ENCODE results near the gene GPRC5A. TPM values are rescaled to one million over a fixed set of nuclear protein-coding genes. Genes with fewer than 3 reads are reported as not detected.

The GPRC5A gene
- polyA plus RNA-seq, 3 donors: 7.6 to 10.3 (median 8.3) TPM

DNA sequence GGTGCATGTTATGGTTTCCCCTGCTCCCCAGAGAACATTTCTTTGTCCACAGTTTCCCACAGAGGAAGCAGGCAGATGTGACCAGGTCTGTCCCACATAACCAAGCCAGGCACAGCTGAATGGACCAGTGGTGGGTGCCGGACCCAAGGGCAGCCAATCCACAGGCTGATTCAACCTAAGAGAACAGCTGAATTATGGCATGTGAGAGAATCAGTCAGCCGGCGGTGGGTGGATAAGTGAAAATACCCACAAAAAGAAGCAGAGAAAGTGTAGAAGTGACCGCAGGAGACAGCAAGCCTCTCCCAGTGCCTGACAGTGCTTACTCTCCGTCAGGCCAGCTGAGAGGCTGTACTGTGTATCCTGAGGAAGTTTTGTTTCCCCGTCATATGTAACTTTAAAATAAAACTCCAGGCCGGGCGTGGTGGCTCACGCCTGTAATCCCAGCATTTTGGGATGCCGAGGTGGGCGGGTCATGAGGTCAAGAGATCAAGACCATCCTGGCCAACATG lies 45.7 kb downstream of the GPRC5A start:
- DNase-seq (ENCODE audit: low read depth in 3 of 3, low spot score in 2 of 3): no peak

DNA sequence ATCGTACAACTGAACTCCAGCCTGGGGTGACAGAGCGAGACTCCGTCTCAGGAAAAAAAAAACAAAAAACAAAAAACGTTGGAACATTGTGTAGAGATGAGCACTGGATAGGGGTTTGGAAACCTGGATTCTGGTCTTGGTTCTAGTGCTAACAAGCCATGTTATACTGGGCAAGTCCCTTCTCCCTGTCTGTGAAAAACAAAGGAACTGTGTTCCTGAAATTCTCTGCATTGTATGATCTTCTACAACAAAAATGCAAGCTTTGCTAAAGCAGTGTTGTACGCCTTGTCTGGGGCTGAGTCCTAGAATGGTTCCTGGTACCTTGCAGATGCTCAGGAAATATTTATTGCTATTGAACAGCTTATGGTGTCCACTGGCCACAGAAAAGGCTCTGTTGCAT lies 47.2 kb downstream of the GPRC5A start:
- DNase-seq (ENCODE audit: low read depth in 3 of 3, low spot score in 2 of 3): no peak

DNA sequence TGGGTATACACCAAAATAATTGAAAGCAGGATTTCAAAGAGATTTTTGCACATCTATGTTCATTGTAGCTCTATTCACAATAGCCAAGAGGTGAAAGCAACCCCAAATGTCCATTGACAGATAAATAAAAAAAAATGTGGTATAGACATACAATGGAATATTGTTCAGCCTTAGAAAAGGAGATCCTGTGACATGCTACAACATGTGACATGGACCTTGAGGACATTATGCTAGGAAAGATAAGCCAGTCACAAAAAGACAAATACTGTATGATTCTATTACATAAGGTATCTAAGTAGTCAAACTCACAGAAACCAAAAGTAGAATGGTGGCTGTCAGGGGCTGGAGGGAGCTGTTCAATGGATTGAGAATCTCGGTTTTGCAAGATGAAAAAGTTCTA lies 48.5 kb downstream of the GPRC5A start:
- DNase-seq (ENCODE audit: low read depth in 3 of 3, low spot score in 2 of 3): no peak

DNA sequence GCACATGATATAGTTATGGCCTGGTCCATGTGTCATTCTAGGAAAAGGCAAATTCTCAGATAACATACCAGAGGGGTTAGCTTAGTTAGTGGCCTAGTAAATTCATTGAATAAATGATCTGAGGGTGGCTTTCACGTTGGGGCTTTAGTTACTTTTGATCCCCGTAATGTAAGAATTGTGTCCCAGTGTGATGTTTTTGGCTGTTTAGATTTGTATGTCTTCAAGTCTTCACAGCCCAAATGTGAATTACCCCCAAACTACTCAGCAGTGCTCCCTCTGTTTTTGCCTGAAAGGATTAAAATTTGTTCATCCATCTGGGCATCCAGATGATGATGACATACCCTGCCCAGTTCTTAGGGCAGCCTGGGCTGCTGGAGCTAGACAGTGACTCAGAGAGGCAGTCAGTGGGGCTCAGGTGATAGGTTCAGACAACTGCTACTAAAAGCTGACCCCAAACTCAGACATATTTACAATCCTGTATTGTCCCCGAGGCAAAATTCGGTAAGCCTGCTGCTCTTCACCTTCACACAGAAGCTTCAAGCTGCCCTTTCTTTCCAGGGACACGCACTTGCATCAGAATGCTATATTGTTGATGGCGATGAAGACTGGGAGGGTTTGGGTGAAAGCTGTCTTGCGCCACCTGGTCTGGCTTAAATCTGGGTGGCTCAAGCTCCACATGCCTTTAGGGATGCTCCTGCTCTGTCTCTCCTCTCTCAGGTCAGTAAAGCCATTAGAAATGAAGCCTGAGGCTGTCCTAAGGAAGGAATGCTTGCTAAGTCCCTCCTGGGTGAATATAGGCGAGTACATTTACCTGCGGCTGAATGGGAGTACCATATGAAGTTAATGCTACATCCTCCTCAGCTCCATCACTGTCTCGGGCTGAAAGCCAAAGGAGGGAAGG lies 50.3 kb downstream of the GPRC5A start:
- DNase-seq (ENCODE audit: low read depth in 3 of 3, low spot score in 2 of 3): no peak

DNA sequence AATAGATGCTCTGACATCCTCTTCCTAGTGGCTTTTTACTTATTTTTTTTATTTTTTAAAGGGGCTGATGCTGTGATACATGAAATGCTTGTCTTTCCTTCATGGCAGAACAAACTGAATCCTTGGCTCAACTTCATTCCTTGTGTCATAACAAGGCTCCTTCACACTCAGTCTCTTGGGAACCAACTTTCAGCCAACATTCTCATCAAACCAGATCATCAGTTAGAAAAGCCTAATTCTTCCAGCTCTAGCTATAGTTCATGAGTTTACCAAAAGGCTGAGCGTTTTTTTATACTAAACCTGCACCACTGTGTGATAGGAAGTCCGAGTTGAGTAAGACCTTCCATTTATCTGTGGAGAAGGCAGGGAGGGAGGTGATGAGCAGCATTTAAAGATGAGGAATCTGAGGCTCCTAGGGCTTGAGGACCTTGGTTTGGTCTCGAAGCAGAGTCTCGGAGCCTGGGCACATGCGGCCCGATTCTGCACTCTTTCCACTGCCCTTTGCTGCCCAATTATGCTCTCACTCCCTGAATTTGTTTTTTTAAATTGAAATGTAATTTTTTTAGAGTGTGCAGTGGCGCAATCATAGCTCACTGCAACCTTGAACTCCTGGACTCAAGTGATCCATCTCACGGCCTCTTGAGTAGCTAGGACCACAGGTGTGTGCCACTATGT lies 52.4 kb downstream of the GPRC5A start:
- DNase-seq (ENCODE audit: low read depth in 3 of 3, low spot score in 2 of 3): no peak

DNA sequence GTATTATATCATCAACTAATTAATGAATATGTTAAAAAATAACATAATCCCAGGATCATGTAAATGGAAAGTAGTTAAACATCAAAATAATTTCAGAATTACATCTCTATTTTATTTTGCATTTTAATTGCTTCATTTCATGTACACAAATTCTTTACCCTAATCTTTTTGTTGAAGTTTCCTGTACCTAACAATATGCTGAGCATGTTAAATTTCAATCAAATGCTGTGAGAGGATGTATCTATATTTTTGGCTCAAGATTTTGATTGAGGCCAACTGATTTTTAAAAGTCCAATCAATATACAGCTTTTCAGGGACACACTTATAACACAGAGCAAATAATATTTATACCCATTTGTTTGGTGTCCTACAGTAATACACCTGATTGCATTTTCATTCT lies 54.2 kb downstream of the GPRC5A start:
- no peak for DNase-seq (ENCODE audit: low read depth in 3 of 3, low spot score in 2 of 3)

DNA sequence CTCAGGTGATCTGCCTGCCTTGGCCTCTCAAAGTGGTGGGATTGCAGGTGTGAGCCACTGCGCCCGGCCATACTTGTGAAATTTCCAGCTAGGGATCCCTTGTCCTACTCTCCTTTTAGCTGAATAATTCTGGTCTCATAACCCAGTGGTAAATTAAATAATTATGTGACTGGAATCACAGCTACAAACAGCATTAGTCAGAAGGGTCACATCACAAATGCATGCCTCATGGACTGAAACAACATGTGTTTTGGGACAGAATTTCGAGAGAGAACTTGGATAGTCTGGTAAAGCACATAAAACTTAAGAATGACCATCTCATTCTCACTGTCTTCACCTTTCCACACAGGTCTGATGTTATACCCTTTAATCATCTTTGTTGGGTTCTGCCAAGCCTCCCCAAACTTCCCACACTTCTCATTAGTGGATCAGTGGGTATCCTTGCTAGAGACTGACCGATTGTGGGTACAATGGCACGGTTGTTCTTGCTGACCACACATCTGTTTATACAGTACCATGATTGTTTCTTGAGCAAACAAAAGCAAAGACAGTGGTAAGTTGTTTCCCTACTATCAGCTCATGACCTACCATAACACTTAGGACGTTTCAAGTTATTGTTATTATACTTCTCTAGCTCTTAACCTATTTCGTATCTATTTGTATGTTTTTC lies 55.5 kb downstream of the GPRC5A start:
- DNase-seq (ENCODE audit: low read depth in 3 of 3, low spot score in 2 of 3): no peak

DNA sequence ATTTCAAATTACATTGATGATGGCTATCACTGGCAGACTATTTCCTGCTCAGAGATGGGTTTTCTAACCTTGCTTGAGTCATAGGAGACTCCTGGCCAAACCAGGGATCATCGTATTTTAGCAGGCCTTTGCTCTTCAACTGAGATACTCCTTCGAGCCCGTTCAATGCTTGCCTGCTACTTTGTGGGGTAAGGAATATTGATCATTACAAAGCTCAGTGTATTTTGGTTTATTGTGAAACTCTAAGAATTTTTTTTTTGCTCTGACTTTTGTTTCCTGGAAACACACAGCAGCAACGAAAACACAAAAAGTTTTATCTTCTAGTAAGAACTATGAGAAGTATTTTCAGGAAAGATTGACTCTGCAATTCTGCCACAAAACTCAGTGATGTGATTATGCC lies 56.5 kb downstream of the GPRC5A start:
- DNase-seq (ENCODE audit: low read depth in 3 of 3, low spot score in 2 of 3): no peak

DNA sequence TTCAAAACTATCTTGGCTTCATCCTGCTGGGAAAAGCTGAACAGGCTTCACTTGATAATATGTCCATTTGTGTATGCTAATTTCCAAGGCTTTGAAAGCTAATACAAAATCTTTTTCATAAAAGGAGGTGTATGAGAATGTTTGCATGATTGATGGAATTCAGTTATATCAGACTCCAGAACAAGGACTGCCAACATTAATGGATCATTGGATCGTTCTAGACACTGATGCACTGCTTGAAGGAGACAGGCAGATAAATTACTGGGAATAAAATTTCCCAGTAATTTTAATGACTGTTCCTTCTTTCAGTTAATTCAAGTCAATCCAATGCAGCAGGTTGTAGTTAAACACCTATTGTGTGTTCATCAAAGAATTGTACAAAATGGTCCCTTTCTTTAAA lies 60.1 kb downstream of the GPRC5A start:
- no peak for DNase-seq (ENCODE audit: low read depth in 3 of 3, low spot score in 2 of 3)

DNA sequence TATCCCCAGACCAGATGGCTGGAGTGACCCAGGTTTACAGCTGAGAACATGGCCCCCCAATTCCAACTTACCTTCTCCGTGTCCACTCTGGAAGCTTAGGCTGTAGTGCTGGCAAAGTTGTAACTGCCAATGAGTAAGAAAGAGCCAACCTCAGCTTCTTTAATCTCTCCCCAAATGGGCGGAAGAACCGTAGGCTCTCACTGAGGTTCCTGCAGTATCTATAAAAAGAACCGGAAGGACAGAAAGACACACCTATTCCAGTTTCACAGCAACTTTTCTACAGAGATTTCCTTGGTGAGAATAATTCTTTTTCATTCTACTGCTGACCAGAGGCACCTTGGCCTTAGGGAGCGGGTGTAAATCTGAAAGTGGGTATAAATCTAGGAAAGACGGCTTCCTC lies 60.7 kb downstream of the GPRC5A start, which contains the start of gene GPRC5D:
Gene GPRC5D (minus strand): TSS at position 135 of the 400 bp plus-strand sequence. CDS start 1,786 bp downstream, outside the sequence.
- no peak for DNase-seq (ENCODE audit: low read depth in 3 of 3, low spot score in 2 of 3)

DNA sequence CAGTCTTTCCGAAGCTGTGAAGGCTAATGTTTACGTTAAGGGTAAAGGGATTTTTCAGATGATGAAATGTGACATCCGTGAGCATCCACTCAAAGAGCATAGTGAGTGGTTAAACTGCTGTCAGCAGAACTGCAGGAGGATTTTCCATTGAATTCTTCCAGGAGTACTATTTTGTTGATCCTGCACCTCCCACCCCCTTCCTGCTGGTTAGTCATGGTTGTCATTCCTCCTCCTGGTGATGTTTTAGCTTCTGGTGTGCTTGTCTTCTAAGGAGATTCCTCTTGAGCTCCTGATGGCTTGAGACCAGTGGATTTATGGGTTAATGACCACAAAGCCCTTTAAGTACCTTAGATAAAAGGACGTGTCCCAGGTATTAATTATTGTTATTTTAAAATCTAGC lies 63.0 kb downstream of the GPRC5A start:
- DNase-seq (ENCODE audit: low read depth in 3 of 3, low spot score in 2 of 3): no peak

DNA sequence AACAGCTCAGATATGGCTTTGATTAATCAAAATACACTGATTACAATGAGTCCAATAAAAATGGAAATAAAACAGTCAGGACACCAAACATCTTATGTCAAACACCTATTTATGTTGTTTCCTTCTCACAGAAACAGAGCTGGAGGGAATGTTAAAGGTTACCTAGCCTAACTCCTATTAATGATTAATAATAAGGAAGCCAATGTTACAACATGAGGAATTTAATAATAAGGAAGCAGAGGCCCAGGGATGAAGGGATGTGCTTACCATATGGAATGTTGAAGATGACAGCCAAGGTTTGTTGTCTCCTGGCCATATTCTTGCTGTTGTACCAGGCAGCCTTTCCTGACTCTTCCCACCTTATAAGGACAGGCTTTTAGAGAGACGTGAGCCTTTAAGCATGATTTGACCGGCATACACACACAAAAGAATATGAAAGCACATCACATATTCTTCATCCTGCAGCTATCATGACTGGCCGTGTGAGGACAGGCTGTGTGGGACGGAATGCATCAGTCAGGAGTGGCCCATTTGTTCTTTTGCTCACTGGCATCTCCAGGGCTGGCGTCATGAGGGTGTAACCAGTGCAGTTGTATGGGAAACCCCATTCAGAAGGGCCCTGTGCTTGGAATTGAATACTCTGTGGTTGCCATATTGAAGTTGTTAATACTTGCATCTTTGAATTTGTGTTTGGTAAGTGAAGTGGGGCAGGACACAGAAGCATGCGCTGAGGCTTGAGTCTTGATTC lies 63.7 kb downstream of the GPRC5A start:
- no peak for DNase-seq (ENCODE audit: low read depth in 3 of 3, low spot score in 2 of 3)

DNA sequence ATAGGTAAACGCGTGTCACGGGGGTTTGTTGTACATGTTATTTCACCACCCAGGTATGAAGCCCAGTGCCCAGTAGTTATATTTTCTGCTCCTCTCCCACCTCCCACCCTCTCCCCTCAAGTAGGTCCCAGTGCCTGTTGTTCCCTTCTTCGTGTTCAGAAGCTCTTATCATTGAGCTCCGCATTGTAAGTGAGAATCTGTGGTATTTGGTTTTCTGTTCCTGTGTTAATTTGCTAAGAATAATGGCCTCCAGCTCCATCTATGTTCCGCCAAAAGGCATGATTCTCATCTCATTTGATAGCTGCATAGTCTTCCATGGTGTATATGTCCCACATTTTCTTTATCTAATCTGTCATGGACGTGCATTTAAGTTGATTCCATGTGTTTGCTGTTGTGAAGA lies 67.5 kb downstream of the GPRC5A start:
- DNase-seq (ENCODE audit: low read depth in 3 of 3, low spot score in 2 of 3): no peak

DNA sequence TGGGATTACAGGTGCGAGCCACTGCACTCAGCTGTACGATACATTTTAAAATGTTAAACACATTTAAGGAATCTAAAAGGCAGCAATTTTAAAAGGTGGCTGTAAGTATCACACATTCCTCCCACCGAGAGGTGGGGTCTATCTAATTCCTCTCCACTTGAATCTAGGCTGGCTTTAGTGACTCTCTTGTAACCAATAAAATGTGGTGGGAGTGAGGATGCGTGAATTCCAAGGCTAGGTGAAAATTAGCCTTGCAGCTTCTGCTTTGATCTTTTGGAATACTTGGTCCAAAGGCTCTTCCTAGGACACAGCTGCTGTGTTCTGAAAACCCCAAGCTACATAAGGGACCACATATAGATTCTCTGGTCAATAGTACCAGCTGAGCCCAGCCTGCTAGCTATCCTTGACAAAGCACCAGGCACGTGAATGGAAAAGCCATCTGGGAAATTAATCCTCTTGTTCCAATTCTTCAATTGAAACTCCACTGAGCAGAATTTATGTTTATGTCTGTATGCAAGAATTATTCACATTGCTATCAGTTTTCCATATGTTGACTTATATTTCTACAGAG lies 69.4 kb downstream of the GPRC5A start:
- DNase-seq (ENCODE audit: low read depth in 3 of 3, low spot score in 2 of 3): no peak

DNA sequence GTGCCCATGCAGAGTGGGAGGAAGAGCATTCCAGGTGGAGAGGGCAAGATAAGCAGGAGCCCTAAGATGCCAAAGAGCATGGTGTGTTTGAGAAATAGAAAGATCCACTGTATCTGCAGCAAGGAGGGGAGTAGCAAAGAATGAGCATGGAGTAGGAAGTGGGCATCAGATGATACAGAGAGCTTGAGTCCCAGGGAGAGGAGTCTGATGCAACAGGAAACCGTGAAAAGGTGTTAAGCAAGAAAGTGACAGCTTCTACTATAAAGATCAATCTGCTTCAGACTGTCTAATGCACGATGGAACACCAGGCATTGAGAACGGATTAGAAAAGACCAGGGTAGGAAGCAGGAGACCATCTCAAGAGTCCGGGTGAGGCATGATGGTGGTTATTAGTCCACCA lies 72.9 kb downstream of the GPRC5A start:
- no peak for DNase-seq (ENCODE audit: low read depth in 3 of 3, low spot score in 2 of 3)

DNA sequence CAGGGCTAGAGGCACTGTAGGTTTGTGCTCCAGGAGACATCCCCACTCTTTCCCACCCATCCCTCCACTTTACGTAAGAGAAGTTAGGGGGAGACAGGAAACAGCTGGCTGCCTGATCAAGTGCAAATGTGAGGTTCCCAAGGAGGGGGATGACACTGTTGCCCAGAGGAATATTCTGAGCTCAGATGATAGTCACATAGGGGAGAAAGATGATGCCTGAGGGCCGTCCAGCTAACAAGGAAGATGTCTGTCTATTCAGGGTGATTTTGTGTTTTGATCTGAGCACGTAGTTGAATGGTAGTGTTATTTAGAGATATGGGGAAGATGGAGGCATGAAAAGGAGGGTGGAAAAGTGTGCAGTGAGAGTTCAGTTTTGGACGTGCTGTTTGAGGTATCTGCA lies 74.5 kb downstream of the GPRC5A start:
- DNase-seq (ENCODE audit: low read depth in 3 of 3, low spot score in 2 of 3): no peak
